Activated CD4-positive, CD25-positive, alpha-beta regulatory T cell (primary cell): ENCODE measurements around the gene MMP15.
"Not testable (repeated sequence)": the region's sequence is repeated elsewhere in the genome, so short reads cannot be mapped to it uniquely, and the experiment has no call there.

Experiments
- DNase-seq, 4 experiments: peaks; one replicate each; lab custom pipeline; 2025; lab: John Stamatoyannopoulos, UW

The MMP15 gene

GRCh38 chr16:58086381-58087208 lies 61.0 kb downstream of the MMP15 start:
- no peak for DNase-seq

GRCh38 chr16:58087209-58087913 lies 61.8 kb downstream of the MMP15 start:
- DNase-seq = no peak

- DNase-seq = no peak
Measured at GRCh38 chr16:58088091-58088490, 62.5 kb downstream of the MMP15 start.

GRCh38 chr16:58090396-58090795 lies 64.8 kb downstream of the MMP15 start:
- DNase-seq = not testable (repeated sequence)

- DNase-seq = no peak
Measured at GRCh38 chr16:58094026-58094425, 68.5 kb downstream of the MMP15 start.

GRCh38 chr16:58094791-58095574 lies 69.4 kb downstream of the MMP15 start:
- DNase-seq = no peak

- not testable (repeated sequence) for DNase-seq
Measured at GRCh38 chr16:58095575-58095960, 70.0 kb downstream of the MMP15 start.

- no peak for DNase-seq
Measured at GRCh38 chr16:58096249-58096648, 70.7 kb downstream of the MMP15 start.
